CD4-positive, alpha-beta T cell treated with Interleukin-17A for 4 hours (primary cell): ENCODE measurements around the gene CCDC122.
"Not testable (repeated sequence)": the region's sequence is repeated elsewhere in the genome, so short reads cannot be mapped to it uniquely, and the experiment has no call there.

Experiments used
- DNase-seq: peaks from one replicate; pipeline ENCODE4 v3.0.0-alpha.2; 2020; ENCODE audit warnings: mixed read lengths

Gene CCDC122

DNA sequence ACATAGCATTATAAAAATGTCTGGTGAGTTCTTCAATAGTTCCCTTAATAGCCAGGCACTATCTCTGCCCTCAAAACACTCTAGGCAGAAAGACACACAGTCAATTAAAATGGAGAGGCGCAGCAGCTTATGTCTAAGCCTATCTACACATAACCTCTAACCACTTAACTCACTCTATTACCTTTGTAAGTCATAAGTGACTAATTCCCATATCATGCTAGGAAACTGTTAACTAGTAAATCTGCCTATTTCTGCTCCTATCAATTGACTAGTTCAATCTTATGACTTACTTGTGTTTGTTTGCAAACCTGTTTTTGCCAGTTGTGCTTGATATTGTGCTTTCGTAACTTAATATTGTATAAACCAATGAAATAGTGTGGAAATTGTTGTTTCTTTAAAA lies 3.2 kb downstream of the CCDC122 start:
- DNase-seq: no peak

DNA sequence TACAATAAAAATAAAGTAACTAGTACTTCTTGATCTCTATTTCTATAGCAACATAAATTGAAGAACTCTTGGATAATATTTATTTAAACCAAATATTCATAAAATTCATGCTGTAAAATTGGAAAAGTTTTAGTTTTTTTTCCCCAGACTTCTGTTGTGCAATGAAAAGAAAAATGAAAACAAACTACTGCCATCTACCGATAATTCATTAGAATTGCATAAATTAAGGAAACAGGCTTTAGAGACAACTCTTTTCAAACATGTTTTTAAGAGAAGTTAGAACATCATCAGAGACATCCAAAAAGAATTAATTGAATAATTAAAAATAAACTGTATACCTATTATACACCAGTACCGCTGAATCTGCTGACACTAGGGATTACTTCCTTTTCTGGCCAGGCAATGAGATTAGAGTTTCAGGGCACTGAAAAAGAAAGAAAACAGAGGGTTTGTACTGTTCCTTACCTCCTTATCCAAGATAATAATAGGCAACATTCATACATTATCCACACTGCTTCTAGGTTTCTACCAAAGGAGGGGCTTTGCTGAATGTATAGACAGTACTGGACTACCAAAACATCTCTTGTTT lies 4.9 kb downstream of the CCDC122 start:
- no peak for DNase-seq

DNA sequence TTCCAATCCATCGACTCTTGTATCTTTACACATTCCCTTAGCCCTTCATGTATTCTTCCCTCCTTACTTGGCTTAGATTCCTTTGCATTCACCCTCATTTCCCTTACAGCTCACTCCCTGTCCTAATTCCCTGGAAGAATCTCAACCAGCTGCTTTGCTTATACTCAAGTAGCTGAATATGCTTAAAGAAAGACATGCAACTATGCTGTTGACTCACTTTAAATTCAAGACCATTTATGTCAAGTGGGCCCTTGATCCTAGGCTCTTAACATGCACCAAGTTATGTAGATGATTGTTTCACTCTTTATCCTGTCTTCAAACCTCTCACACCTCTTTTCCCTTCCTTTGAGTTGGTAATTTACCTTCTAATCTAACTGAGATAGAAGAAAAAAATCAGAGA lies 7.4 kb downstream of the CCDC122 start:
- DNase-seq: no peak

DNA sequence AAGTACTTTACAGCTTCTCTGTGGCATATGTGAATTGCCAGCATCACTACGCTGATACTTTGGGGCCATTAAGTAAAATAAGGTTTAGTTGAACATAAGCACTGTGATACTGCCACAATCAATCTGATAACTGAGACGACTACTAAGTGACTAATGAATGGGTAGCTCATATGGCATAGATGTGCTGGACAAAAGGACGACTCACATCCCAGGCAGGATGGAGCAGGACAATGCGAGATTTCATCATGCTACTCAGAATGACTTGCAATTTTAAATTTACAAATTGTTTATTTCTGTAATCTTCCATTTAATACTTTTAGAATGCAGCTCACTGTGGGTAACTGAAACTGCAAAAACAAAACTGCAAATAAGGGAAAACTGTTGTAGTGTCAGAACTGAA lies 13.6 kb downstream of the CCDC122 start:
- DNase-seq: no peak

DNA sequence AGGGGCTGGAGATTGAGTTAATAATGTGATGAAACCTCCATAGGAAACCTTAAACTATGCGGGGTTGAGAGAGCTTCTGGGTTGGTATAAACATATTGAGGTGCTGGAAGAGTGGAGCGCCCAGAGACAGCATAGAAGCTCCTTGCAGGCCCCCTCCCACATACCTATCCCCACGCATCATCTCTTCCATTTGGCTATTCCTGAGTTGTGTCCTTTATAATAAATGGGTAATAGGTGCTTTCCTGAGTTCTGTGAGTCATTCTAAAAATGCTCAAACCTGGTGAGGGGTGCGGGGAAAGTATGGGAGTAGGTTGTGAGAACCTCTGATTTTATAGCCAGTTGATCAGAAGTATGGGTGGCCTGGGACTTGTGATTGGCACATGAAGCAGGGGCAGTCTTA lies 14.6 kb downstream of the CCDC122 start:
- DNase-seq: no peak

DNA sequence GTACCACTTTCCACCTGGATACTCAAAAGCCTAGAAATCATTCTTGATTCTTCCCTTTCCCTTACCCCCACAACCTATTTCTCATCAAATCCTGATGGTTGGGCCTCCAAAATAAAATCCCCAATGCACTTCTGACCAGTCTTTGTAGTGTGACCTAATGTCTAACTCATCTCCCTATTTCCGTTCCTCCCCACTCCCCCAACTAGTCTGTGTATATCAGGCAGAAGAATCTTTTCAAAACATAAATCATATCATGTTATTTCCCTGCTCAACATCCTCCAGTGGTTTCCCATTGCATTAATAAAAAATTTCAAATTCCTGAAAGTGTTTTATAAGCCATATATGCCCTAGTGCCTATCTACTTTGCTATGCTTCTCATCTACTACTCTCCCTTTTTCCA lies 17.7 kb downstream of the CCDC122 start:
- DNase-seq: no peak

- DNase-seq: no peak
Measured at GRCh38 chr13:43852923-43853404, 26.6 kb downstream of the CCDC122 start.

DNA sequence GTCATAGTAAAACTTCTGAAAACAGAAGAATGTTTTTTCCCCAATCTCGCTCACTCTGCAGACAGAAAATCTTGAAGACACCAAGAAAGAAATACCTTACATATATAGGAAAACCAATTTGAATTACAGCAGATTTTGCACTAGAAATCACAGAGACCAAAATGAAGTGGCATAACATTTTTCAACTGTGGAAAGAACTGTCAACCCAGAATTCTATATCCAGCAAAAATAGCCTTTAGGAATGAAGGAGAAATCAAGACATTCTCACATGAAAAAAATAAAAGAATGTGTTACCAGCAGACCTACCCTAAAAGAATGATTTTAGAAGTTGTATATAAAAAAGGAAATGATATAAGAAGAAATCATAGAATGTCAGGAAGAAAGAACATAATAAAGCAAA lies 28.7 kb downstream of the CCDC122 start:
- DNase-seq: no peak

- DNase-seq: no peak
Measured at GRCh38 chr13:43848001-43848649, 31.4 kb downstream of the CCDC122 start.

- DNase-seq: no peak
Measured at GRCh38 chr13:43846496-43847158, 32.9 kb downstream of the CCDC122 start.

DNA sequence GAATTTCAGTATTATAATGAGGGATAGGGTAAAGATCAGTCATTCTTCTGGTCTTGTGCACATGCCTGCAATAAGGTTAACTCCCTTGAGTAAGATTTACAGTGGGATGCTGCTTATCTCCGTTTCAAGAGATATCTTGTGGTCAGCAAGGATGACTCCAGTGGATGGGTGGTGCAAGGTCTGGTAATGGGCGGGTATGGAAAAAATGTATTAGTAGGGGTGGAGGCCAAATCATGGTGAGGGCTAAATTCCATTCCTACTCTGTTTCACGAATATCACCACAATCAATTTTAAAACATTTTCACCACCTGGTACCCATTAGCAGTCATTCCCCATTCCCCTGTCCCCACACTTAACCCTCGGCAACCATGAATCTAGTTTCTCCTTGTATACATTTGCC lies 40.6 kb downstream of the CCDC122 start:
- DNase-seq: no peak

DNA sequence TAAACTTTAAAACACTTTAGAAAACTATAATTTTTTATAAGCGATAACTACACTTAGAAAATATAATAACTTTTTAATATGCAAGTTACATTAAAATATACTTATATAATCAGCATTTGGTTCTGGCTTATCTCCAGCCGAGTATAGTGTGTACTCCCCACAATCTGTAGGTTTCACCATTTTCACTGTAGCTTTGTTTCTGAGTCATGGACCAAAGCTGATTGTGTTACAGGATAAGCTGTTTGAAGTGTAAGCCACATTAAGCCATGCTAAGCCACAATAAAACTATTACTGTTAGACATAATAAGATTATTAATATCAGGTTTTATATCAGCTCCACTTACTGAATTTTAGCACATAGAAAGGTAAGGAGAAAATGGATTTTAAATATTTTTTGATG lies 43.8 kb downstream of the CCDC122 start:
- no peak for DNase-seq

GRCh38 chr13:43831088-43831487 lies 48.5 kb downstream of the CCDC122 start:
- no peak for DNase-seq

DNA sequence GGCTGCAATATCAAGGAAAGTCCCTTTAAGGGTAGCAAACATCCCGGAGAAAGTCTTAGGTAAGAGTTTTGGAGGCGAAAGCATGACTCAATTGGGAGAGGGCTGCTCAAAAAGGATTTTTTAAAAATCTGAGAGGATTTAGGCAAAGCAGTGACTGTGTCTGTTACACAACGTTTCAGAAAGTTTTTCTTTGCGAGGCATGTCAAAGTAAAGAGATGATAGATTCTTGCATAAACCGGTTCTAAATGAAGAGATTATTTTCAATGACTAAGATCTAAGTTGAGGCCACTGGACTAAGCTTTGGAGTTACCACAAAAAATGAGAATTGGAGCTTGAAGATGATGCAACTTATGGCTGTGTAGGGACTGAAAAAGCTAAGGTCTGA lies 49.1 kb downstream of the CCDC122 start:
- DNase-seq: no peak

GRCh38 chr13:43824656-43825055 lies 54.9 kb downstream of the CCDC122 start:
- not testable (repeated sequence) for DNase-seq

DNA sequence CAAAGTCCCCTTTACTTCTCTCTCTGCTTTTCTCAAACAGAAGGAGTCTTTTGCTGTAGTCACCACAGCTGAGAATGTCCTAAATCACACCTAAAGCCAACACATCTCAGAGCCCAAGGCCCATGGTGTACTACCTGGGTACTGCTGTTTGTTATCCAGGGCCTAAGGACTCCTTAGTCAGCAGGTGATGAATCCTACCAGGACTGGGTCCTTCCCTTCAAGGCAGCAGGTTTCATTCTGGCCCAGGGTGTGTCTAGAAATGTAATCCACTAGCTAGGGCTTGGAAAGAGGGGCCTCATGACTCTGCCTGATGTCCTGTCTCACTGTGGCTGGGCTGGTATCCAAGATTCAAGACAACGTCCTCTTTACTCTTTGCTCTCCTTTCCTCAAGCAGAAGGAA lies 56.6 kb downstream of the CCDC122 start:
- DNase-seq: no peak

GRCh38 chr13:43816401-43816889 lies 63.1 kb downstream of the CCDC122 start:
- DNase-seq: no peak

GRCh38 chr13:43815204-43815603 lies 64.3 kb downstream of the CCDC122 start:
- no peak for DNase-seq

DNA sequence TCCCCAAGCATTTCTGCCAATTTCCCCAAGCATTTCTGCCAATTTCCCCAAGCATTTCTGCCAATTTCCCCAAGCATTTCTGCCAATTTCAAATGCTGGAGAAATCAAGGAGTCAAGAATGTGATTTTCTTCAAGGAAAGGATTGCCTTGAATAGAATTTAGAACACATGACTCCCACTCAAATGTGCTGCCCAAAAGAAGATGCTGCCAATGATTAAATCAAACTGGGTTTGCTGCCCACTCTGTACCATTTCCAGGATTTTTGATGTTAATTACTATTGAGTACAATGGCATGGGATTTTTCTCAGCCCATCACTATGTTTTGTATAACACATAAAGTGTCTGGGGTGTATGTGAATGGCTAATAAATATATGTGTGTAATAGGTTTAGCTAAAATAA lies 70.9 kb downstream of the CCDC122 start:
- no peak for DNase-seq

GRCh38 chr13:43805681-43806128 lies 73.8 kb downstream of the CCDC122 start:
- no peak for DNase-seq

GRCh38 chr13:43805071-43805468 lies 74.5 kb downstream of the CCDC122 start:
- DNase-seq: no peak

DNA sequence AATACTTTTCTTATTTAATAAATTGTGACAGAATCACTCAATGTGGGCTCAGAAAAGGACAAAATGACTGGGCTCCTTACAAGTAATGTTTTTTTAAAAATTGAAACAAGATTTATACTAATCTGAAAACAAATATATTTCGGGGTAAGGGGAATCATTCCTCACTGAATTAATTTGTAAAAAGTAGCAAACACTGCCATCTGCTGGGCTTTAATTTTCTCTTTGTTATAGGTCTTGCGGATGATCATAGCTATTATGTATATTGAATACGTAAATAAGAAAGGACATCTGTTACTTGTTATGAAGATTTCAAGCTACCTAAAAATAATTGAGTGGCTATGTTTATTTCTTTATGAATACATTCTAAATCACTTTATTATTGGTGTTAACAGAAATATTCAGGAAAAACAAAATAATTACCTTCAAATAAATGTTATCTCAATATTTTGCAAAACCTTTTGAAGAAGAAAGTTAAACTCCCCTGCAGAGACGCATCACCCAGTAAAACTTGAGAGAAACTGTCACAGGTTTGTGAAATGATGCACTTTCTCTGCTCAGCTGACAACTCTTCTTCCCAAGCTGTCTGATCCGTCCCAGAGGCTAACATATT lies 75.0 kb downstream of the CCDC122 start:
- peak; percentile 18 for DNase-seq

- DNase-seq: no peak
Measured at GRCh38 chr13:43802511-43802910, 77.0 kb downstream of the CCDC122 start.

GRCh38 chr13:43800828-43801227 lies 78.7 kb downstream of the CCDC122 start:
- no peak for DNase-seq
